Activated naive CD8-positive, alpha-beta T cell treated with anti-CD3 and anti-CD28 coated beads, Interleukin-2, amount 50 U/mL, for 24 hours (primary cell): ENCODE measurements around the gene DPM3.
"Not testable (repeated sequence)": the region's sequence is repeated elsewhere in the genome, so short reads cannot be mapped to it uniquely, and the experiment has no call there.

Source experiments
- ATAC-seq: fragments of 150-1000 bp; cut with Tn5 transposase; one replicate; pipeline ENCODE4 v1.10.0; 2021
- DNase-seq: peaks from one replicate; pipeline ENCODE4 v3.0.0; 2021
- H3K27ac Mint-ChIP-seq: one replicate; pipeline ENCODE4 v1.8.0; 2021; ENCODE audit warnings: mild to moderate bottlenecking, mixed read lengths
- H3K27me3 Mint-ChIP-seq: one replicate; pipeline ENCODE4 v1.8.0; 2021; ENCODE audit warnings: mixed read lengths
- H3K36me3 Mint-ChIP-seq: one replicate; pipeline ENCODE4 v1.8.0; 2021; ENCODE audit warnings: low read depth, mixed read lengths
- H3K4me1 Mint-ChIP-seq: one replicate; pipeline ENCODE4 v1.8.0; 2021; ENCODE audit warnings: mixed read lengths
- H3K4me3 Mint-ChIP-seq: one replicate; pipeline ENCODE4 v1.8.0; 2021; ENCODE audit warnings: mild to moderate bottlenecking, moderate library complexity, mixed read lengths
- H3K9me3 Mint-ChIP-seq: one replicate; pipeline ENCODE4 v1.8.0; 2021; ENCODE audit warnings: mixed read lengths

DPM3 gene

DNA sequence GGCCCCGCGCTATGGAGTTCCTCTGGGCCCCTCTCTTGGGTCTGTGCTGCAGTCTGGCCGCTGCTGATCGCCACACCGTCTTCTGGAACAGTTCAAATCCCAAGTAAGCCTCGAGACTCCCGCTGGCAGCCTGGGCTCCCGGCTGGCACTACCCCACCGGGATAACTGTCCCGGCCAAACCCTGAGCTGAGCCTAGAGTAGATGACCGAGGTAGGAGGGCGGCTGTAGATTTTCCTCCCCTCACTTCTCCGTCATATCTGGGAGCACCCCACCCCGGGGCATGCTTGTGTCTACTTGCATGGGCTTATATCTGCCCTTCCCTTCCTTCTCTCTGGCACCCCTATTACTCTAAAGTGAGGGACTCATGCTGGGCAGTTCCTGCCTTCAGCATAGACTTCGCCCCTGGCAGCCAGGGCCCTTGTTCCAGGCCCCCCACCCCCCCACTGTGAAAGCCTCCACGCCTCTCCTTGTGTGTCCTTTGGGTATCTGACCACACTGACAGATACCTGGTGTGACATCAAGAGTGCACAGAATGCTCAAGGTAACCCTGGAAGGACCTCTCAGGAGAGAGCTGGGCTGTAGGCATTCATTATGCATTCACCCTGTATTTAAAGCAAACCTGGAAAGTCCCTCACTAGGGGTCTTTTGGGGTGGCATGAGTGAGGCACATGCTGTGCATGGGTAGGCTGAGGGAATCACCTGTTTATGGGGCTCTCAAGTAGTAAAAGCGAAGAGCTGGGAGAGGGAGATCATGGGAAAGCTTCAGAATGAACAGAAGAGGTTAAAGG, 12.2 kb downstream of the DPM3 start:
- Mint-ChIP-seq H3K27ac (peak overlapping the region; percentile 43), H3K9me3 (no peaks in the 10 kb centered on the region), H3K4me1 (peaks cover 29% of the 10 kb centered on the region), H3K36me3 (no peaks in the 10 kb centered on the region), H3K27me3 (peaks cover 19% of the 10 kb centered on the region), H3K4me3 (peak overlapping the region; percentile 73)
- no peak for DNase-seq
- no peak for ATAC-seq

DNA sequence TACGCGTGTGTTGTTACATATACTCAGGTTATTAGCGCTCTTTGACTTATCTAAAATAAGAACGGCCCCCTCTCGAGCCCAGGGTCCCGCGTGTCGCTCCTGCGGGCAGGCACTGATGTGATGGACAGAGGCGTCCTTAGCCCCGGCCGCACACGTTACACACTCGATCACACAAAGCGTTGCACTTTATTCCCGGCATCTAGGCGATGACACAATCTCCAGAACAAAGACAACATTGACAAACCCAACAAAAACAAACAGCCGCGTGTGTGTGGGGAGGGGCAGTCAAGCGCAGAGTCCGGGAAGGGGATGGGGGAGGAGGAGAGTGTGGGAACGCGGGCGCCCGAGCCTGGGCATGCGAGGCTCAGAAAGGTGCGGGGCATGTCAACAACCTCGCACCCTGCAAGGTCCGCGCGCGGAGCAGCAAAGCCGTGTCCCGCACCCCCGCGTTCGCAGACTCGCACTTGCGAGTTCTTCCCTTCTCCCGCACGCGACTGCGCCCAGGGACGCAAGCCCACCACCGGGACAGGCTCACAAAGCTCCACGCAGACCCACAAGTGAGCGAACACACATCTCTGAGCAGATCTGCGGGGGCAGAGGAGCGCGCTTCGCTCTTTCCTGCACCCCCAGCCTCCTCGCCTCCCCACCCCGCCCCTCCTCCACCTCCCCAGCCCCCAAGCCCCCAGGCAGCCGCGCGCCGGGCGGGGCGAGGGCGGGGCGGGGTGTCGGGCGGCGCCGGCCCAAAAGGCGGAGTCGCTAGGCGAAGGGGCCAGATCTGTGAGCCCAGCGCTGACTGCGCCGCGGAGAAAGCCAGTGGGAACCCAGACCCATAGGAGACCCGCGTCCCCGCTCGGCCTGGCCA, 13.0 kb downstream of the DPM3 start, which contains the start of gene EFNA1:
Gene EFNA1, plus strand, starts transcription at position 772 of the 862 bp plus-strand sequence. CDS start 102 bp downstream, outside the sequence.
- Mint-ChIP-seq H3K36me3 (no peaks in the 10 kb centered on the region), H3K27ac (peak within 1 kb of the TSS; percentile 43), H3K9me3 (no peaks in the 10 kb centered on the region), H3K4me1 (peaks cover 29% of the 10 kb centered on the region), H3K27me3 (peaks cover 19% of the 10 kb centered on the region), H3K4me3 (peak within 1 kb of the TSS; percentile 73)
- peak; percentile 38 for DNase-seq
- ATAC-seq, result peak; percentile 50

DNA sequence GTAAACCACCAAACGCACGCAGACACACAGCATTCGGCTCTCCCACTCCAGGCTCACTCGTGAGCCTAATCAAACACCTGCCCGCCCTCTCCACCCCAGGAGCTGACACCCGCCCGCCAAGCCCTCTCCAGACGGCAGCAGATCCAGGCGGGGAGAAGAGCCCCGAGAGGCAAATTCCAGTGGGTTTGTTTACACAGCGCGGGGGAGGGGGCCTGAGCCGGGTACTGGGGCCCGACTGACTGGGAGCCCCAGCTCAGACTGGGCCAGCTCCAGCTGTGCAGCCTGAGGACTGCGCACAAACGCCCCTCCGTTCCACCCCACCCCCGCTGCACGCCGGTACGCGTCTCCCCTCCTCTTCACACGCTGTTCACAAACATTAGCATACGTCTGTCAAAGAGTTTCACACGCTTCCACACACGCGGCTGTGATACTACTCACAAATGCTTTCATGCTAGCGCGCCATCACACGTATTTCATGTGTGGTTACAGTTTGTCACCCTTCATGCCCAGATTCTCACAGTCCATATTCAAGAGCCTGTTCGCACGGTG, 13.7 kb downstream of the DPM3 start:
- H3K27ac Mint-ChIP-seq, result no peak overlapping the region
- no peak for DNase-seq
- peak; percentile 42 for ATAC-seq

DNA sequence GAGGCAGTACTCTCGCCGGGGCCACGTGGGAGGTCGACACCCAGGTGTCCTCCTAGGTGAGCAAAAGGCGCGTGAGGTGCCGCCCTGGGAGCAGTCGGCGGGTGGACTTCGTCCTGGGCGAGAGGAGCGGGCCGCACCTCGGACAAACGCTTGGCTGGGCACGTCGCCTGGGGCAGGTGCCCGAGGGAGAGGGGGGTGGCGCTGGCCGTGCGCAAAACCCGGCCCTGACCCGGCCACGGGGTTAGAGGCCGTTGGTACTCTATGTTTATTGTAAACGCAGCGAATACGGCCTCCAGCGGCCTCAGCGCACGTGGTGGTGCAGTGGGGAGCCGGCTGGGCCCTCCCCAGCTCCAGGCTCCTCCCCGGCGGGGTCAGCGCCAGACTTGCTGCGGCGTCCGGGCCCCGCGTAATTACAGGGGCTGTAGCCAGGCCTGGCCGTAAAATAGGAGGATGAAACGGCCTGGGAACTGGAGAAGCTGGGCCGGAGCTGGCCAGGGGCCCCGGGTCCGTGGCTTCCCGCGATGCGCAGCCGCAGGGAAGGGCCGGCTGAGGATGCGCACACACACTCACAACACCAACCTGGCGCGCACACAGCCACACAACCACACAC, 14.3 kb downstream of the DPM3 start:
- Mint-ChIP-seq H3K36me3 (no peaks in the 10 kb centered on the region), H3K4me1 (peaks cover 29% of the 10 kb centered on the region), H3K9me3 (no peaks in the 10 kb centered on the region), H3K27ac (no peak overlapping the region), H3K4me3 (no peak overlapping the region), H3K27me3 (peaks cover 19% of the 10 kb centered on the region)
- ATAC-seq (no peak), DNase-seq (no peak)

More for the DNA sequence above, 13.7 kb downstream of the DPM3 start:
- peaks cover 19% of the 10 kb centered on the region for H3K27me3 Mint-ChIP-seq
- peak overlapping the region; percentile 71 for H3K4me3 Mint-ChIP-seq
- no peaks in the 10 kb centered on the region for H3K9me3 Mint-ChIP-seq
- peaks cover 29% of the 10 kb centered on the region for H3K4me1 Mint-ChIP-seq
- no peaks in the 10 kb centered on the region for H3K36me3 Mint-ChIP-seq

DNA sequence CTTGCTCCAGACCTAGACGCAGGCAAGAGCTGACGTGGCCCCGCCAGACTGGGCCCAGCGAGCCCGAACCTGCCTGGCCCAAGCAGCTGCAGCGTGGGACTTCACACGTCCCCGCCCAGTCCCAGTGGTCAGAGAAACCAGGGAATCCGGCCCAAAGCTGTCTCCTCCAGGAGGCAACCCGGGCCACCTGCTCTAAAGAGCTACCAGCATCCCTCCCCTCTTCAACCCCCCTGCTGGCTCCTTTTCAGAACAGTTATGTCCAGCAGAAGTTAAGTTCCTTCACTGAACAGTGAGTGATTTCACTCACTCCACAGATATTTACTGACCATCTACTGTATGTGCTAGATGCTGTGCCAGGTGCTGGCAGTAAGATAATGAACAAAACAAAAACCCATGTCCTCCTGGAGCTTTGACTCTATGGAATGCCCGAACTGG, 14.8 kb downstream of the DPM3 start:
- Mint-ChIP-seq H3K27ac (no peak overlapping the region), H3K4me3 (no peak overlapping the region), H3K4me1 (peaks cover 29% of the 10 kb centered on the region), H3K27me3 (peaks cover 19% of the 10 kb centered on the region), H3K36me3 (no peaks in the 10 kb centered on the region), H3K9me3 (no peaks in the 10 kb centered on the region)
- no peak for DNase-seq
- no peak for ATAC-seq

DNA sequence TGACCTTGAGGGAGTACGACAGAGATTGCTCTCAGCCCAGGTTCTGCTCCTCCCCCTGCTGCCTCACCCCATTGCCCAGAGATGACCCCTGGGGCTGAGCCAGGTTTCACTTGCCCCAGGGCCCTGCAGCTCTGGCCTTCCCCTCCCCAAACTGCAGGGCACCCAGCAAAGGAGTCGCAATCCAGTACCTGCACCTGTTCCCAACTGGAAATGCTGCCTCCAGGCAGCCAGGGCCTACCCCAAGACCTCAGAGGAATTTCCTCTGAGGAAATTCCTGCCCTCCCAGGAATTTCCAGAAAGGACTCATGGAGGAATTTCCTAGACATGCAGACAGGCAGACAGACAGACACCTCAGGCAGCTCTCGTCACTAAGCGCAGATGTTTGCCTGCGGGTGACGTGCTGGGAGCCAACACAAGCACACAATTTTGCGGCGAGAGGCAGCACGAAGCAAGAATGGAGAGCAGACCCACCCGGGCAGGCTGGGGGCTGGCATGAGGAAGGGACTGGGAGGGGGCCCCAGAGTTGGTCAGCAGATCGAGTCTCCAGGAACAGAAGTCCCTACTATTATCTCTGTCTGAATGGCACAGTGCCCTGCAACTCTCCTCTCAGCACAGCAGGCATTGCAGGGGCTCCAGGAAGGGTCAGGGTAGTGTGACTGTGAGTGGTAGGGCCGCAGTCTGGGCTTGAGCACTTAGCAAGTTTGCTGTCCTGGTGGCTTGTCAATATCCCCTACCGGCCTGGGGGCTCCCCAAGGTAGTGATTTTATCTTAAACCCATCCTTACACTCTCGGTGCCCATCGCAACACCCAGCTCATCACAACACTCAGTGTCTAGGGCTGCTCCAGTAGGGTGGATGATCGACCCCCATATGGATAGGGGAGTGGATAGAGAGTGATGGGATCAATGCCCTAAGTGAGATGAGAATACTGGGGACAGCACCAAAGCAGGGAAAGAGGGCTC, 15.5 kb downstream of the DPM3 start:
- no peaks in the 10 kb centered on the region for H3K9me3 Mint-ChIP-seq
- H3K4me1 Mint-ChIP-seq, result peaks cover 29% of the 10 kb centered on the region
- no peak overlapping the region for H3K4me3 Mint-ChIP-seq
- H3K27ac Mint-ChIP-seq, result no peak overlapping the region
- peaks cover 19% of the 10 kb centered on the region for H3K27me3 Mint-ChIP-seq
- DNase-seq (no peak), ATAC-seq (no peak)
- no peaks in the 10 kb centered on the region for H3K36me3 Mint-ChIP-seq

DNA sequence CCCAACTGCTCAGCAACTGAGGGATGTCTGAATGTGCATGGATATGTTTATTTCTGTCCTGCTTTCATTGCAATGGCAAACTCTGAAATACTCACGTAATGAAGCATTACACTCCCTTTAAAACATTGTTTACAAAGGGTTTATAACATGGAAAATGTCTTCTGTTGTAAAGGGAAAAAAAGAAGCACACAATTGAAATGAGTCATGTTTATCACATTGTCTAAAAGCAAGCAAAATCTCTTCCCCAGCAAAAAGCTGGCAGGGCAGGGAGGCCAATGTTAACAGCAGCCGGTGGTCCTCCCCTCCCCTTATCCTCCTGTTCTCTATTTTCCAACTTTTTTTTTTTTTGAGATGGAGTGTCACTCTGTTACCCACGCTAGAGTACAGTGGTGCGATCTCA, 16.5 kb downstream of the DPM3 start:
- Mint-ChIP-seq H3K27me3 (peaks cover 19% of the 10 kb centered on the region), H3K36me3 (no peaks in the 10 kb centered on the region), H3K27ac (no peak overlapping the region), H3K4me1 (peaks cover 19% of the 10 kb centered on the region), H3K9me3 (no peaks in the 10 kb centered on the region), H3K4me3 (no peak overlapping the region)
- DNase-seq (no peak), ATAC-seq (no peak)

DNA sequence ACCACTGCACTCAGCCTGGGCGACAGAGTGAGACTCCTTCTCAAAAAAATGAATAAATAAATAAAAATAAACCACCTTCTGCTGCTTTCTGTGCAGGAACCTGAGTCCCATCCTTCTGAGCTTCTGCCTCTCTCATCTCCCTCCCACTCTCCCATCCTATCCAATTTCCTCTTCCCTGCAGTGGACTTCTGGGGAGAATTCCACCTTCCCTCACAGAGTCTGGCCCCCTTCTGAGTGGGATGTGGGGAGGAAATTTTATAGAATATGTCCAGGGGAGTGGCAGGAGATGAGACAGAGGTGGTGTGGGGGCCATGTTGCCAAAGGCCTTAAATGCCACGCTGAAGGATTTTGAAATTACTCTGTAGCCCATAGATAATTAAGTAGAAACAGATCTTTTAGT, 18.0 kb downstream of the DPM3 start:
- H3K9me3 Mint-ChIP-seq, result no peaks in the 10 kb centered on the region
- no peak for ATAC-seq
- H3K27me3 Mint-ChIP-seq, result peaks cover 11% of the 10 kb centered on the region
- H3K4me1 Mint-ChIP-seq, result peaks cover 8% of the 10 kb centered on the region
- H3K36me3 Mint-ChIP-seq, result no peaks in the 10 kb centered on the region
- DNase-seq, result no peak
- no peak overlapping the region for H3K4me3 Mint-ChIP-seq
- no peak overlapping the region for H3K27ac Mint-ChIP-seq

DNA sequence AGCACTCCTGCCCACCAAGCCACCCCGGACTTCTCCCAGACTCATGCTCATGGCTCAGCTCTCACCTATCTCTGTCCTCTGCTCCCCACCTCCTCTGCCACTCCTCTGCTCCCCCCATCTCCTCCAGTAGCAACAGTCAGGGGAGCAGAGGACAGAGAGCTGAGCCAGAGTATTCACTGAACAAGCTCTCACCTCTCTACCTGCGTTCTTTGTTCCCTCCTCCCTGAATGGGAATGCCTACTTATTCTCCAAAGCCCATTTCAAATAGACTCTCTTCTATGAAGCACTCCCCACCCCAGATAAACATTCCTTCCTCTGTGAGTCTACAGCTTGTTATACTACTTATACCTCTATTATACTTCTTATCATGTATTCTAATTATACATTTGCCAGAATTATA, 19.1 kb downstream of the DPM3 start:
- H3K27ac Mint-ChIP-seq, result no peak overlapping the region
- H3K9me3 Mint-ChIP-seq, result no peaks in the 10 kb centered on the region
- H3K4me3 Mint-ChIP-seq, result no peak overlapping the region
- no peak for ATAC-seq
- H3K4me1 Mint-ChIP-seq, result peaks cover 2% of the 10 kb centered on the region
- H3K36me3 Mint-ChIP-seq, result no peaks in the 10 kb centered on the region
- DNase-seq, result no peak
- H3K27me3 Mint-ChIP-seq, result peaks cover 3% of the 10 kb centered on the region

DNA sequence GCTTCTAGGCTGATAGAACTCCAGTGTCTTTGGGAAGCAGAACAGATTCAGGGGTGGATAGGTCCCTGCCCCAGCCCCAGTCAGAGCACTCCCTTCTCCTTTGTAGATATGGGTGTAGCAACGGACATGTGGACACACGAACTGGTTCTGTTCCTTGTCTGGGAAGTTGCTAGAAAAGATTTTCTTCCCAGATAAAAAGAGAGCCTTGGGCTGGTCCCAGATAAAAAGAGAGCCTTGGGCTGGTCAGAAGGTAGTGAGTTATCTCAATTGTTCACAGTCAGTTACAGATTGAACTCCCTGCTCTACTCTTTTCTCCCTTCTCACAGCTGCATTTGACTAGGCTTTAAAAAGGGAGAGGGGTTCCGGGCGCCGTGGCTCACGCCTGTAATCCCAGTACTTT, 20.1 kb downstream of the DPM3 start:
- no peaks in the 10 kb centered on the region for H3K9me3 Mint-ChIP-seq
- H3K27me3 Mint-ChIP-seq, result no peaks in the 10 kb centered on the region
- DNase-seq, result no peak
- no peaks in the 10 kb centered on the region for H3K4me1 Mint-ChIP-seq
- no peaks in the 10 kb centered on the region for H3K36me3 Mint-ChIP-seq
- H3K4me3 Mint-ChIP-seq, result no peak overlapping the region
- H3K27ac Mint-ChIP-seq, result no peak overlapping the region
- ATAC-seq, result no peak

DNA sequence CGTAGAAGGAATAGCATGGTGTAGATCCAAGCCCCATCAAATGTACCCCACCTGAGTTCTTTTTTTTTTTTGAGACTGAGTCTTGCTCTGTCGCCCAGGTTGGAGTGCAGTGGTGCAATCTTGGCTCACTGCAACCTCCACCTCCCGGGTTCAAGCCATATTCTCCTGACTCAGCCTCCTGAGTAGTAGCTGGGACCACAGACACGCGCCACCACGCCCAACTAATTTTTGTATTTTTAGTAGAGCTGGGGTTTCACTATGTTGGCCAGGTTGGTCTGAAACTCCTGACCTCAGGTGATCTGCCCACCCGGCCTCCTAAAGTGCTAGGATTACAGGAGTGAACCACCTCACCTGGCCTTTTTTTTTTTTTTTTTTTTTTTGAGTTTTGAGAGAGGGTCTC, 22.2 kb downstream of the DPM3 start:
- not testable (repeated sequence) for H3K36me3 Mint-ChIP-seq, H3K4me3 Mint-ChIP-seq, H3K27ac Mint-ChIP-seq, DNase-seq, H3K9me3 Mint-ChIP-seq, H3K27me3 Mint-ChIP-seq, H3K4me1 Mint-ChIP-seq, ATAC-seq

DNA sequence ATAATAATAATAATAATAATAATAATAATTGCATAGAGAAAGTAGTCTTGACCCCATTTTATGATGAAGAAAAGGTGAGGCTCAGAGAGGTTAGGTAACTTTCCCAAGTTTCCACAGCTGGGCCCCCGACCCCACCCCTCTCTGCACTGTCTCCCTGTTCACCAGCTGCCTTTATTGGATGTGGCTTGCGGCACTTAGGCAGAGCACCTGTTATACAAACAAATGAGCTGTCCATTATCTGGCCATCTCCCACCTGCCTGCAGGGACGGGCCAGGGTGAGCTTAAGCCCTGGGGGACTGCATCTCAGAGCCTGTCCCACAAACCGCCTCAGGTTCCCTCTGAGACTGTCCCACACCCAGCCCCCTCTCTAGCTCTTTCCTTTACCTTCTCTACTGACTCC, 22.7 kb downstream of the DPM3 start:
- H3K9me3 Mint-ChIP-seq, result no peaks in the 10 kb centered on the region
- DNase-seq, result no peak
- H3K27me3 Mint-ChIP-seq, result no peaks in the 10 kb centered on the region
- ATAC-seq, result no peak
- no peak overlapping the region for H3K27ac Mint-ChIP-seq
- H3K4me3 Mint-ChIP-seq, result no peak overlapping the region
- no peaks in the 10 kb centered on the region for H3K4me1 Mint-ChIP-seq
- H3K36me3 Mint-ChIP-seq, result no peaks in the 10 kb centered on the region

DNA sequence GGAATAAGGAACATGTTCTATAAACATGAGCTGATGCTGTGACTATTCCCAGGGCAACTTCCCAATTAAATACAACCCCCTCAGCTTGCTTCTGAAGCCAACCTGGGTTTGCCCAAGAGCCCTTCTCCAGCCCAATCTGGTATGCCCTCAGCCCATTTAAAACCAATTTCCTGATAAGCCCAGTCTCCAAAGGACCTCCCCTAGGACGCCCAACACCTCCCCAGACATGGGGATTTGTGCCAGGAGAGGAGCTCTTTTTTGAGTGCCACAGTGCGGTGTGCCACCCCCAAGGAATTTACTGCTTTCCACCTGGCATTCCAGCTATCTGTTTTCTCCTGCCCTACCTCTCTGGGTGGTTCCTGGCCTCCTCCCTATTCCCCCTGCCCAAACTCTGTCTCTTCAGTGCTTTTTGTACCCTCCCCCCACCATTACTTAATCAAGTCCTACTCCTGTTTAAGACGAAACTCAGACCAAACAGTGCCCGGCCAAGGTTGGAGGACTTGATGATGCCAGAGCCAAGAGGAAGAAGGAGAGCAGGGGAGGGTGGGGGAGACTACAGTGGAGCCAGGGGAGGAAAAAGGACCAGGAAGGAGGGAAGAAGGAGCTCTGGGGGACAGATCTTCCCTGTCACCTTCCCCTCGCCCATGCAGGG, 24.1 kb downstream of the DPM3 start:
- Mint-ChIP-seq H3K27ac (no peak overlapping the region), H3K4me1 (no peaks in the 10 kb centered on the region), H3K27me3 (no peaks in the 10 kb centered on the region), H3K36me3 (no peaks in the 10 kb centered on the region), H3K4me3 (no peak overlapping the region), H3K9me3 (no peaks in the 10 kb centered on the region)
- no peak for DNase-seq
- ATAC-seq, result no peak
